ENCODE measurements around the gene SNRPB. TPM values are rescaled to one million over a fixed set of nuclear protein-coding genes. Genes with fewer than 3 reads are reported as not detected.

The SNRPB gene
- total and polyA plus RNA-seq, 2 of the 13 experiments (the other 11 are each of a cell fraction or from before 2014, with no cell fraction given) = 473 to 844 TPM

GRCh38 chr20:2518096-2518495 lies 47.5 kb upstream of the SNRPB start:
- Histone ChIP-seq H3K4me1 (ENCODE audit: insufficient read depth, low read length) (peaks cover 9% of the 10 kb centered on the region; the same call in 1 of the 2 replicates), H3K9ac (ENCODE audit: insufficient read depth, low read depth, low read length) (no peak overlapping the region), H3K9me3 (ENCODE audit: low read length) (no peaks in the 10 kb centered on the region), H3K4me2 (ENCODE audit: low read depth, low read length) (no peak overlapping the region), H2AFZ (ENCODE audit: low read length) (no peak overlapping the region), H3K79me2 (ENCODE audit: insufficient read depth, low read length) (no peaks in the 10 kb centered on the region), H4K20me1 (ENCODE audit: insufficient read depth, low read length) (no peaks in the 10 kb centered on the region), H3K27ac (ENCODE audit: extremely low read length, insufficient read depth, low read length) (no peak overlapping the region), H3K4me3 (replicated peaks in 1 of 3; ENCODE audit: insufficient read depth in 1 of 3, low read depth in 2 of 3, low read length in 3 of 3) (no peak overlapping the region), H3K27me3 (ENCODE audit: control insufficient read depth in 1 of 2, insufficient read depth in 2 of 2, low read length in 2 of 2) (peaks cover 1 to 35% of the 10 kb centered on the region in 2 experiments; a peak in 3 of 5 replicates), H3K36me3 (replicated peaks in 1 of 2; ENCODE audit: control insufficient read depth in 1 of 2, insufficient read depth in 2 of 2, low read length in 2 of 2) (no peaks in the 10 kb centered on the region)
- POLR2A ChIA-PET = interaction anchor here (1.0 kb wide), 1 partner anchor 9 kb away, joined by 3 read pairs; no protein-coding TSS in a partner anchor
- CTCF ChIA-PET (ENCODE audit: low intra/inter-chr PET ratio, low total read pairs) = no interaction called here
- no peak for FAIRE-seq
- in situ Hi-C loops (cut with HindIII; ENCODE audit: extremely low pct_ligation_motif_present, low pct_unique_long_range_greater_than_20kb) (no loop called here), intact Hi-C loops (cut with micrococcal nuclease; ENCODE audit: unreplicated experiment) (no loop called here)
- 59% methylated on average over 10 of the region's 10 CpGs for WGBS (ENCODE audit: low lambda C conversion rate)
- DNase-seq (ENCODE audit: low spot score) = no peak
- TF ChIP-seq ZNF747 (CRISPR knock-in tag; IDR thresholded peaks at IDR 0.05; ENCODE audit: borderline replicate concordance) (0 out of 2 replicates have a peak, but pooled peaks have one; percentile 33), HMGXB3 (CRISPR knock-in tag; IDR thresholded peaks at IDR 0.05; ENCODE audit: borderline replicate concordance) (no peak)
- ATAC-seq = no peak
- BruUV-seq (replicated peaks) = no TSS peak

DNA sequence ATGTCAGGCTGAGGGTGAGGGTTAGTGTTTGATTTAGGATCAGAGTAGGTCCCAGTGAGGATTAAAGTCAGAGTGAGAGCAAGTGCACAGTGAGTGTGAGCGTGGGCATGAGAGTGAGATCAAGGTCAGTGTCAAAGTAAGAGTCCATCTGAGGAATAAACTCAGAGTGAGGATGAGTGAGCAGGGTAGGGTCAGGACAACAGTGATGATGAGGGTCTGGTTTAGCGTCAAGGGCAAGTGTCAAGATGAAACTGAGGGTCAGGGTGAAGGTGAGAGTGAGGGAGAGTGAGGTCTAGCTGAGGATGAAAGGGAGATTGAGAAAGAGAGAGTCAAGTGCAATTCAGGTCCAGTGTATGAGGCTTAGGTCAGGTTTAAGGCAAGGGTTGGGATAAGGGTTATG lies 45.8 kb upstream of the SNRPB start:
- Histone ChIP-seq H3K4me3 (replicated peaks in 1 of 3; ENCODE audit: insufficient read depth in 1 of 3, low read depth in 2 of 3, low read length in 3 of 3) (no peak overlapping the region), H3K9me3 (ENCODE audit: low read length) (no peaks in the 10 kb centered on the region), H3K79me2 (ENCODE audit: insufficient read depth, low read length) (no peaks in the 10 kb centered on the region), H3K4me2 (ENCODE audit: low read depth, low read length) (no peak overlapping the region), H2AFZ (ENCODE audit: low read length) (no peak overlapping the region), H3K36me3 (replicated peaks in 1 of 2; ENCODE audit: control insufficient read depth in 1 of 2, insufficient read depth in 2 of 2, low read length in 2 of 2) (no peaks in the 10 kb centered on the region), H3K4me1 (ENCODE audit: insufficient read depth, low read length) (peaks cover 9% of the 10 kb centered on the region; the same call in 1 of the 2 replicates), H3K27me3 (ENCODE audit: control insufficient read depth in 1 of 2, insufficient read depth in 2 of 2, low read length in 2 of 2) (peaks cover 1 to 33% of the 10 kb centered on the region in 2 experiments; a peak in 3 of 5 replicates), H3K27ac (ENCODE audit: extremely low read length, insufficient read depth, low read length) (no peak overlapping the region), H4K20me1 (ENCODE audit: insufficient read depth, low read length) (no peaks in the 10 kb centered on the region), H3K9ac (ENCODE audit: insufficient read depth, low read depth, low read length) (no peak overlapping the region)
- FAIRE-seq (no peak), ATAC-seq (no peak), DNase-seq (ENCODE audit: low spot score) (no peak)
- ChIA-PET POLR2A (no interaction called here), CTCF (ENCODE audit: low intra/inter-chr PET ratio, low total read pairs) (no interaction called here)
- BruUV-seq (replicated peaks) = no TSS peak
- under 1% methylated on average over 2 of the region's 2 CpGs for WGBS (ENCODE audit: low lambda C conversion rate)
- in situ Hi-C loops (cut with HindIII; ENCODE audit: extremely low pct_ligation_motif_present, low pct_unique_long_range_greater_than_20kb) (no loop called here), intact Hi-C loops (cut with micrococcal nuclease; ENCODE audit: unreplicated experiment) (no loop called here)
- TF ChIP-seq ZNF510 (CRISPR knock-in tag; IDR thresholded peaks at IDR 0.05; ENCODE audit: low read depth) (no peak), MEIS2 (CRISPR knock-in tag; IDR thresholded peaks at IDR 0.05) (no peak), CHD4 (IDR thresholded peaks at IDR 0.05; ENCODE audit: borderline replicate concordance, low read length) (no peak), ZNF207 (IDR thresholded peaks at IDR 0.05; ENCODE audit: borderline replicate concordance) (0 out of 2 replicates have a peak, but pooled peaks have one; percentile 8), TP53 (CRISPR knock-in tag; conservative IDR thresholded peaks at IDR 0.05) (no peak), IKZF1 (IDR thresholded peaks at IDR 0.05) (0 out of 2 replicates have a peak, but pooled peaks have one; percentile 16), ATF7 (IDR thresholded peaks at IDR 0.05) (peak; percentile 28; the same call in 1 of the 2 replicates), ATF7 (CRISPR knock-in tag; IDR thresholded peaks at IDR 0.05) (no peak), LCORL (IDR thresholded peaks at IDR 0.05) (0 out of 2 replicates have a peak, but pooled peaks have one; percentile 25), LCORL (CRISPR knock-in tag; IDR thresholded peaks at IDR 0.05) (no peak), PHB2 (IDR thresholded peaks at IDR 0.05; ENCODE audit: partially characterized antibody) (peak; percentile 44), THAP11 (CRISPR knock-in tag; IDR thresholded peaks at IDR 0.05) (no peak)
- TF ChIP-seq, protein P1, sequence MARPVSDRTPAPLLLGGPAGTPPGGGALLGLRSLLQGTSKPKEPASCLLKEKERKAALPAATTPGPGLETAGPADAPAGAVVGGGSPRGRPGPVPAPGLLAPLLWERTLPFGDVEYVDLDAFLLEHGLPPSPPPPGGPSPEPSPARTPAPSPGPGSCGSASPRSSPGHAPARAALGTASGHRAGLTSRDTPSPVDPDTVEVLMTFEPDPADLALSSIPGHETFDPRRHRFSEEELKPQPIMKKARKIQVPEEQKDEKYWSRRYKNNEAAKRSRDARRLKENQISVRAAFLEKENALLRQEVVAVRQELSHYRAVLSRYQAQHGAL (CRISPR knock-in tag; IDR thresholded peaks at IDR 0.05; ENCODE audit: not compliant biosample characterization) = no peak
